Transverse colon (tissue), 4 donors: Measurements from ENCODE around the gene RPL39L.

Experiments
- CTCF ChIP-seq, 5 experiments: fragments of 200-600 bp in 3 of 5; fragments of 450-650 bp in 2 of 5; sonication (generic) in 3 of 5; IDR thresholded peaks; 1 replicate in 2 of 5; 2 replicates in 3 of 5; pipeline ENCODE4 v1.5.1; 2016 to 2017; ENCODE audit warnings: antibody characterized with exemption in 5 of 5, inconsistent platforms in 3 of 5, mild to moderate bottlenecking in 2 of 5, moderate library complexity in 1 of 5
- EP300 ChIP-seq: sonication (generic); formaldehyde crosslinking; IDR thresholded peaks from one replicate; pipeline ENCODE4 v1.6.1; 2017; ENCODE audit warnings: antibody characterized with exemption, low read depth
- POLR2A ChIP-seq: fragments of 450-650 bp; IDR thresholded peaks from one replicate; pipeline ENCODE4 v1.6.1; 2016; ENCODE audit warnings: antibody characterized with exemption, mild to moderate bottlenecking, moderate library complexity
- POLR2AphosphoS5 ChIP-seq, 3 donors: sonication (generic); formaldehyde crosslinking; IDR thresholded peaks; one replicate each; pipeline ENCODE4 v1.6.1; 2016; ENCODE audit warnings: antibody characterized with exemption in 3 of 3

GRCh38 chr3:187165144-187165543, 25.8 kb upstream of the RPL39L start:
- peak; percentile 71 to 80 (median 75) for TF ChIP-seq CTCF (IDR thresholded peaks at IDR 0.05)
- TF ChIP-seq EP300, result no peak
- no peak for TF ChIP-seq POLR2A
- TF ChIP-seq POLR2AphosphoS5 (IDR thresholded peaks at IDR 0.05), result no peak
